ENCODE data around the gene B3GAT1.

The B3GAT1 gene

GRCh38 chr11:134382830-134383229, 29.2 kb downstream of the B3GAT1 start:
- no peak for TF ChIP-seq CTCF (IDR thresholded peaks at IDR 0.05; ENCODE audit: low read length)
- no peak for TF ChIP-seq EZH2phosphoT487 (IDR thresholded peaks at IDR 0.05; ENCODE audit: low read length)
- TF ChIP-seq EZH2 (optimal IDR thresholded peaks at IDR 0.05; ENCODE audit: low read depth, low read length) = no peak

DNA sequence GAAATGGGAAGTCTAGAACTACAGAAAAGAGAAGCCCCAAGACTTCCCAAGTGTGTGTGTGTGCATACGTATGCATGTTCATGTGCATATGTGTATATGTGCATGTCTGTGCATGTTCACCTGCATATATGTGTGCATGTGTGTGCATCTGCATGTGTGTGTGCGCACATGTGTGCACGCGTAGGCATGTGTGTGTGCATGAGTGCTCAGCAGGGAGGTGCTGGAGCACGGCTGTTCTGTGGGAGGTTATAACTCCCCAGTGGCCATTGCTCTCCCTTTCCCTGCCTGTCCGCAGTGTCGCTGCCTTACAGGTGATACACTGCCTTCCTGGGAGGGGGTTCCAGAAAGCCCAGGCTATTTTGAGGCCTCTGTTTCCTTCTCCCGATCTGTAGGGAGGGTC, 29.8 kb downstream of the B3GAT1 start:
- Histone ChIP-seq H3K4me1 (ENCODE audit: low read length) (no peaks in the 10 kb centered on the region), H4K20me1 (ENCODE audit: insufficient read depth, low read length) (no peaks in the 10 kb centered on the region), H3F3A (ENCODE audit: insufficient read depth, low read length) (no peaks in the 10 kb centered on the region), H3K9me2 (replicated peaks; ENCODE audit: insufficient read depth, low read length) (no peaks in the 10 kb centered on the region), H3K4me3 (ENCODE audit: low read length) (no peak overlapping the region), H3K4me2 (ENCODE audit: low read depth, low read length) (no peak overlapping the region), H3K9ac (ENCODE audit: low read length) (no peak overlapping the region), H2AFZ (ENCODE audit: low read length) (no peak overlapping the region), H3K79me2 (ENCODE audit: low read length) (no peaks in the 10 kb centered on the region), H3K27me3 (replicated peaks; ENCODE audit: insufficient read depth, low read length) (no peaks in the 10 kb centered on the region), H3K9me3 (replicated peaks; ENCODE audit: insufficient read depth, low read length) (no peaks in the 10 kb centered on the region), H3K27ac (ENCODE audit: low read length) (no peak overlapping the region), H3K36me3 (replicated peaks; ENCODE audit: insufficient read depth, low read length) (no peaks in the 10 kb centered on the region)
- no peak for DNase-seq
- TF ChIP-seq EZH2phosphoT487 (IDR thresholded peaks at IDR 0.05; ENCODE audit: low read length) = no peak
- no peak for TF ChIP-seq EZH2 (optimal IDR thresholded peaks at IDR 0.05; ENCODE audit: low read depth, low read length)
- no peak for TF ChIP-seq CTCF (IDR thresholded peaks at IDR 0.05; ENCODE audit: low read length)

More at GRCh38 chr11:134382830-134383229, 29.2 kb downstream of the B3GAT1 start:
- Histone ChIP-seq H3K9ac (ENCODE audit: low read length) (no peak overlapping the region), H3K36me3 (replicated peaks; ENCODE audit: insufficient read depth, low read length) (no peaks in the 10 kb centered on the region), H3K79me2 (ENCODE audit: low read length) (no peaks in the 10 kb centered on the region), H3K9me3 (replicated peaks; ENCODE audit: insufficient read depth, low read length) (no peaks in the 10 kb centered on the region), H3K4me2 (ENCODE audit: low read depth, low read length) (no peak overlapping the region), H3K4me1 (ENCODE audit: low read length) (no peaks in the 10 kb centered on the region), H3K27ac (ENCODE audit: low read length) (no peak overlapping the region), H4K20me1 (ENCODE audit: insufficient read depth, low read length) (no peaks in the 10 kb centered on the region), H3F3A (ENCODE audit: insufficient read depth, low read length) (no peaks in the 10 kb centered on the region), H3K27me3 (replicated peaks; ENCODE audit: insufficient read depth, low read length) (no peaks in the 10 kb centered on the region), H2AFZ (ENCODE audit: low read length) (no peak overlapping the region), H3K9me2 (replicated peaks; ENCODE audit: insufficient read depth, low read length) (no peaks in the 10 kb centered on the region), H3K4me3 (ENCODE audit: low read length) (no peak overlapping the region)
- no peak for DNase-seq

- Histone ChIP-seq H4K20me1 (ENCODE audit: insufficient read depth, low read length) (no peaks in the 10 kb centered on the region), H3K4me1 (ENCODE audit: low read length) (no peaks in the 10 kb centered on the region), H3K27ac (ENCODE audit: low read length) (no peak overlapping the region), H3K36me3 (replicated peaks; ENCODE audit: insufficient read depth, low read length) (no peaks in the 10 kb centered on the region), H3F3A (ENCODE audit: insufficient read depth, low read length) (no peaks in the 10 kb centered on the region), H3K9ac (ENCODE audit: low read length) (no peak overlapping the region), H3K9me3 (replicated peaks; ENCODE audit: insufficient read depth, low read length) (no peaks in the 10 kb centered on the region), H3K4me2 (ENCODE audit: low read depth, low read length) (no peak overlapping the region), H3K4me3 (ENCODE audit: low read length) (no peak overlapping the region), H3K27me3 (replicated peaks; ENCODE audit: insufficient read depth, low read length) (no peaks in the 10 kb centered on the region), H3K9me2 (replicated peaks; ENCODE audit: insufficient read depth, low read length) (no peaks in the 10 kb centered on the region), H2AFZ (ENCODE audit: low read length) (no peak overlapping the region), H3K79me2 (ENCODE audit: low read length) (no peaks in the 10 kb centered on the region)
- no peak for DNase-seq
- TF ChIP-seq EZH2 (optimal IDR thresholded peaks at IDR 0.05; ENCODE audit: low read depth, low read length) (no peak), CTCF (IDR thresholded peaks at IDR 0.05; ENCODE audit: low read length) (no peak), EZH2phosphoT487 (IDR thresholded peaks at IDR 0.05; ENCODE audit: low read length) (no peak)
Observed at GRCh38 chr11:134380785-134381184, 31.3 kb downstream of the B3GAT1 start.
